Choroid plexus epithelial cell (primary cell): ENCODE measurements around the gene SLC35F1.

Source experiments
- DNase-seq: peaks from one replicate; pipeline ENCODE4 v3.0.0-alpha.2; 2010; ENCODE audit warnings: low read depth
- H3K4me3 ChIP-seq: 2 replicates; pipeline ENCODE4 v1.5.1; 2011; ENCODE audit warnings: low read depth, mild to moderate bottlenecking, control low read depth, low read length, moderate library complexity
- CTCF ChIP-seq: conservative IDR thresholded peaks from 2 replicates; pipeline ENCODE4 v1.5.1; 2011; ENCODE audit warnings: low read depth, mild to moderate bottlenecking, control low read depth, inconsistent platforms, low read length, moderate library complexity

Gene SLC35F1

GRCh38 chr6:118207947-118208346, 300.9 kb downstream of the SLC35F1 start:
- no peak overlapping the region for H3K4me3 ChIP-seq
- no peak for DNase-seq
- TF ChIP-seq CTCF, result no peak

- DNase-seq, result no peak
- TF ChIP-seq CTCF, result no peak
- H3K4me3 ChIP-seq, result no peak overlapping the region
These were observed 305.5 kb downstream of the SLC35F1 start for GRCh38 chr6:118212451-118213173.

- no peak for DNase-seq
- TF ChIP-seq CTCF, result no peak
- H3K4me3 ChIP-seq, result no peak overlapping the region
These were observed 308.2 kb downstream of the SLC35F1 start for GRCh38 chr6:118215269-118215668.

GRCh38 chr6:118216751-118217150, 309.7 kb downstream of the SLC35F1 start:
- DNase-seq, result no peak
- no peak overlapping the region for H3K4me3 ChIP-seq
- TF ChIP-seq CTCF, result no peak

- no peak for DNase-seq
- TF ChIP-seq CTCF, result no peak
These were observed 311.1 kb downstream of the SLC35F1 start for GRCh38 chr6:118218156-118218555.

GRCh38 chr6:118220429-118221128, 313.5 kb downstream of the SLC35F1 start:
- DNase-seq, result no peak
- TF ChIP-seq CTCF, result no peak

More at GRCh38 chr6:118218156-118218555, 311.1 kb downstream of the SLC35F1 start:
- no peak overlapping the region for H3K4me3 ChIP-seq

More at GRCh38 chr6:118220429-118221128, 313.5 kb downstream of the SLC35F1 start:
- H3K4me3 ChIP-seq, result no peak overlapping the region
